Smooth muscle cell (in vitro differentiated cells): ENCODE data around the gene DFFB. TPM values are rescaled to one million over a fixed set of nuclear protein-coding genes. Genes with fewer than 3 reads are reported as not detected.
"Not testable (repeated sequence)": the region's sequence is repeated elsewhere in the genome, so short reads cannot be mapped to it uniquely, and the experiment has no call there.

Source experiments
- DNase-seq: peaks from one replicate; lab custom pipeline; 2025; ENCODE audit not compliant: unreplicated experiment; lab: John Stamatoyannopoulos, UW
- H2AFZ ChIP-seq: fragments of 200-600 bp; sonication (generic); 2 replicates; pipeline ENCODE4 v1.6.0; 2016; ENCODE audit warnings: antibody characterized with exemption, low read depth, mild to moderate bottlenecking
- H3F3A ChIP-seq: fragments of 200-600 bp; sonication (generic); 2 replicates; pipeline ENCODE4 v1.6.0; 2017; ENCODE audit warnings: antibody characterized with exemption, low read depth
- H3K27ac ChIP-seq: fragments of 200-600 bp; sonication (generic); 2 replicates; pipeline ENCODE4 v1.5.1; 2016; ENCODE audit warnings: low read depth, mild to moderate bottlenecking
- H3K27me3 ChIP-seq: fragments of 200-600 bp; sonication (generic); 2 replicates; pipeline ENCODE4 v1.6.1; 2016; ENCODE audit warnings: low read depth, mild to moderate bottlenecking
- H3K36me3 ChIP-seq: fragments of 200-600 bp; sonication (generic); 2 replicates; pipeline ENCODE4 v1.5.1; 2016; ENCODE audit warnings: low read depth
- H3K4me1 ChIP-seq: fragments of 200-600 bp; sonication (generic); 2 replicates; pipeline ENCODE4 v1.5.1; 2016; ENCODE audit warnings: low read depth
- H3K4me2 ChIP-seq: fragments of 200-600 bp; sonication (generic); 2 replicates; pipeline ENCODE4 v1.6.0; 2016; ENCODE audit warnings: mild to moderate bottlenecking
- H3K4me3 ChIP-seq: fragments of 200-600 bp; sonication (generic); 2 replicates; pipeline ENCODE4 v1.5.1; 2016; ENCODE audit warnings: mild to moderate bottlenecking
- H3K79me2 ChIP-seq: fragments of 200-600 bp; sonication (generic); 2 replicates; pipeline ENCODE4 v1.6.0; 2016; ENCODE audit warnings: low read depth, mild to moderate bottlenecking
- H3K9ac ChIP-seq: fragments of 200-600 bp; sonication (generic); 2 replicates; pipeline ENCODE4 v1.6.0; 2016; ENCODE audit warnings: low read depth
- H3K9me3 ChIP-seq: fragments of 200-600 bp; sonication (generic); replicated peaks from 2 replicates; pipeline ENCODE4 v1.5.1; 2016; ENCODE audit warnings: low read depth
- H4K20me1 ChIP-seq: fragments of 200-600 bp; sonication (generic); 2 replicates; pipeline ENCODE4 v1.6.0; 2016; ENCODE audit warnings: low read depth
- CTCF ChIP-seq: fragments of 200-600 bp; sonication (generic); IDR thresholded peaks from 2 replicates; pipeline ENCODE4 v1.5.1; 2017; ENCODE audit warnings: borderline replicate concordance, mild to moderate bottlenecking, antibody characterized with exemption; ENCODE audit not compliant: insufficient read depth, poor library complexity, severe bottlenecking
- WGBS: methylation state at CpG from one replicate; pipeline ENCODE4 v1.1.7; 2016; ENCODE audit warnings: low lambda C conversion rate; 5-methylcytosine and 5-hydroxymethylcytosine counted together
- polyA plus RNA-seq: library from polyadenylated mRNA; unstranded; fragments of >200 nt; fragmentation: Nextera tagmentation; extraction: Ambion mirVana; gene quantifications from 2 replicates; pipeline ENCODE4 v1.2.1, GENCODE V29; 2016
- total RNA-seq: library from RNA; depleted of rRNA; stranded (reverse); fragments of >200 nt; gene quantifications from 2 replicates; pipeline ENCODE4 v1.2.3, GENCODE V29; 2014

The DFFB gene
- total and polyA plus RNA-seq, 2 experiments from 2014 or later: 3.3 to 4.5 TPM

GRCh38 chr1:3915551-3916121 is 58.4 kb downstream of the DFFB start:
- Histone ChIP-seq H3K9ac (no peak overlapping the region), H4K20me1 (no peaks in the 10 kb centered on the region), H3K27me3 (no peaks in the 10 kb centered on the region), H3K79me2 (no peaks in the 10 kb centered on the region), H2AFZ (no peak overlapping the region), H3K36me3 (no peaks in the 10 kb centered on the region), H3K4me2 (no peak overlapping the region), H3K4me1 (no peaks in the 10 kb centered on the region), H3F3A (no peaks in the 10 kb centered on the region), H3K27ac (no peak overlapping the region), H3K9me3 (no peaks in the 10 kb centered on the region), H3K4me3 (no peak overlapping the region)
- TF ChIP-seq CTCF: no peak
- DNase-seq: no peak
- 87% methylated on average over 15 of the region's 15 CpGs for WGBS

- no peak overlapping the region for H3K4me3 ChIP-seq
- H4K20me1 ChIP-seq: no peaks in the 10 kb centered on the region
- H3K27ac ChIP-seq: no peak overlapping the region
- H3K27me3 ChIP-seq: no peaks in the 10 kb centered on the region
- no peak for DNase-seq
- H3K4me2 ChIP-seq: no peak overlapping the region
- 90% methylated on average over 8 of the region's 8 CpGs for WGBS
- no peaks in the 10 kb centered on the region for H3K9me3 ChIP-seq
- H3K79me2 ChIP-seq: no peaks in the 10 kb centered on the region
- no peak for TF ChIP-seq CTCF
- no peaks in the 10 kb centered on the region for H3F3A ChIP-seq
- no peaks in the 10 kb centered on the region for H3K36me3 ChIP-seq
- no peaks in the 10 kb centered on the region for H3K4me1 ChIP-seq
- no peak overlapping the region for H3K9ac ChIP-seq
- H2AFZ ChIP-seq: no peak overlapping the region
Measured at GRCh38 chr1:3917761-3918160, 60.5 kb downstream of the DFFB start.

GRCh38 chr1:3918359-3918758 is 61.1 kb downstream of the DFFB start:
- not testable (repeated sequence) for H3K9me3 ChIP-seq, H3K79me2 ChIP-seq, H2AFZ ChIP-seq, H4K20me1 ChIP-seq, DNase-seq, H3F3A ChIP-seq, H3K4me3 ChIP-seq, H3K36me3 ChIP-seq, H3K4me1 ChIP-seq, H3K27me3 ChIP-seq, H3K9ac ChIP-seq, H3K4me2 ChIP-seq, H3K27ac ChIP-seq
- 87% methylated on average over 6 of the region's 6 CpGs for WGBS

DNA sequence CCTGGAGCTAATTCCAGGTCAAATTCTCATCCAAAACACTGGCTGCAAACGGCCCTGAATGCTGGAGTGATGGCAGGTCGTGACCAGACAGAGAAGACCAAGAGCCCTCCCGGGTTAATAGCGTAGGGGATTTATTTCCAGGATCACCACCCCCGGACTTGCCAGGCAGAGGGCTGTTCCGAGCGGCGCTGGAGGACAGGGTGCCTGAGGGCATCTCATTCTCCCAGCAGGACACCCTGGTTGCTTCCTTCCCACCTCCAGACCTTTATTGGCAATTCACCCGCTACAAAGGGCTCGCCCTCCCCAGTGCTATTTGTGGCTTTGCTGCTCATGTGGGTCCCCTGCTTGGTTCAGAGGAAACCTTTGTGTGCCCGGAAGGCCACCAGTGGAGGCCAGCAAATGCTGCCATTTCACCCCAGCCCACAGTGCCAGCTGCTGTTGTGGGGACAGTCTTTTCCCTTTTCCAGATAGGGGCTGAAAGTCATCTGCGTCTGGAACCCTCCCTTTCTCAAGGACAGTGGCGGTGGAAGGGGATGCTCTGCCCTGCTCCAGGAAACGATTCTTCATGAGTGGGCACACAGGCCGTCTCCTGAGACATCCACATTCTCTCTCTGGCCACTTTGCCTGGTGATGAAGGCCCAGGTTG is 61.8 kb downstream of the DFFB start:
- Histone ChIP-seq H3K27ac (no peak overlapping the region), H3K4me2 (no peak overlapping the region), H3K36me3 (no peaks in the 10 kb centered on the region), H3K27me3 (no peaks in the 10 kb centered on the region), H3K4me3 (no peak overlapping the region), H2AFZ (no peak overlapping the region), H3K9ac (no peak overlapping the region), H3K9me3 (no peaks in the 10 kb centered on the region), H3K4me1 (no peaks in the 10 kb centered on the region), H3F3A (no peaks in the 10 kb centered on the region), H4K20me1 (no peaks in the 10 kb centered on the region), H3K79me2 (no peaks in the 10 kb centered on the region)
- WGBS: 86% methylated on average over 15 of the region's 15 CpGs
- TF ChIP-seq CTCF: no peak
- no peak for DNase-seq
